K562 (cell line): ENCODE measurements around the gene TIA1. TPM values are rescaled to one million over a fixed set of nuclear protein-coding genes. Genes with fewer than 3 reads are reported as not detected.
A peak's percentile ranks its signal among the peaks of the same experiment; 100 is the strongest.

Source experiments
- ATAC-seq: fragments of 200-7000 bp; cut with Tn5 transposase; 3 replicates; pipeline ENCODE4 v1.9.1; 2020; ENCODE audit warnings: moderate library complexity
- BruUV-seq: library from RNA; stranded (reverse); fragments of 400-500 nt; replicated peaks from 2 replicates; lab custom pipeline; 2021; lab: Mats Ljungman, UMichigan
- CTCF ChIA-PET: fragments of 300-600 bp; formaldehyde crosslinking; extraction: SDS; loops from one replicate; lab custom pipeline; 2021; ENCODE audit warnings: low intra/inter-chr PET ratio; lab: Yijun Ruan, JAX
- POLR2A ChIA-PET: fragments of 300-600, 350-650 bp; sonication (Branson Sonifier 250); formaldehyde crosslinking; extraction: SDS; loops from one replicate; lab custom pipeline; 2021; ENCODE audit warnings: antibody characterized with exemption, inconsistent platforms; lab: Yijun Ruan, JAX
- DNase-seq, 4 experiments: peaks; one replicate each; pipeline versions ENCODE4 v3.0.0 to v3.0.0-alpha.2; 2011 to 2018; ENCODE audit warnings: low spot score in 3 of 4, mixed read lengths in 3 of 4; ENCODE audit errors: extremely low read depth in 1 of 4
- FAIRE-seq: peaks from 2 replicates; lab custom pipeline; 2011; peaks lifted over from hg19 to GRCh38; lab: Jason Lieb, UNC
- H2AFZ ChIP-seq: 2 replicates; pipeline ENCODE4 v1.6.0; 2011; ENCODE audit warnings: low read depth, low read length, control low read depth, inconsistent platforms
- H3K27ac ChIP-seq: fragments of 200-600 bp; 3 replicates; pipeline ENCODE4 v1.8.0; 2011; ENCODE audit warnings: low read depth, mild to moderate bottlenecking, control low read depth, inconsistent platforms, low read length, moderate library complexity, mixed read lengths; ENCODE audit errors: extremely low read depth
- H3K27me3 ChIP-seq, 2 experiments: fragments of 300-600 bp in 1 of 2; 2 replicates in 1 of 2; 3 replicates in 1 of 2; pipeline versions ENCODE4 v1.6.0 to v1.8.0; 2011; ENCODE audit warnings: inconsistent platforms in 2 of 2, low read length in 2 of 2, mild to moderate bottlenecking in 1 of 2, mixed read lengths in 1 of 2, moderate library complexity in 1 of 2; ENCODE audit not compliant: control insufficient read depth in 2 of 2, insufficient read depth in 2 of 2
- H3K36me3 ChIP-seq: fragments of 300-600 bp; 3 replicates; pipeline ENCODE4 v1.8.0; 2011; ENCODE audit warnings: mild to moderate bottlenecking, low read length, inconsistent platforms; ENCODE audit not compliant: control insufficient read depth, insufficient read depth
- H3K4me1 ChIP-seq, 2 experiments: fragments of 200-600 bp in 1 of 2; replicated peaks in 1 of 2; 2 replicates in 1 of 2; 3 replicates in 1 of 2; pipeline versions ENCODE4 v1.5.1 to v1.8.0; 2011; ENCODE audit warnings: inconsistent platforms in 2 of 2, low read length in 2 of 2, mild to moderate bottlenecking in 1 of 2, mixed read lengths in 1 of 2, moderate library complexity in 1 of 2; ENCODE audit not compliant: control insufficient read depth in 2 of 2, insufficient read depth in 2 of 2
- H3K4me2 ChIP-seq: 2 replicates; pipeline ENCODE4 v1.6.1; 2011; ENCODE audit warnings: low read length, control low read depth, inconsistent platforms, mixed read lengths; ENCODE audit not compliant: insufficient read depth
- H3K4me3 ChIP-seq: fragments of 200-600 bp; sonication (generic), shearing (Covaris generic); 2 replicates; pipeline ENCODE4 v1.5.1; 2016; ENCODE audit warnings: control low read depth, inconsistent platforms
- H3K79me2 ChIP-seq: fragments of 200-600 bp; 3 replicates; pipeline ENCODE4 v1.8.0; 2011; ENCODE audit warnings: low read length, inconsistent platforms; ENCODE audit not compliant: control insufficient read depth, insufficient read depth
- H3K9ac ChIP-seq, 2 experiments: 2 replicates each; pipeline versions ENCODE4 v1.6.0 to v1.6.1; 2011; ENCODE audit warnings: low read depth in 2 of 2, low read length in 2 of 2, control low read depth in 1 of 2, inconsistent platforms in 1 of 2, mild to moderate bottlenecking in 1 of 2, mixed read lengths in 1 of 2; ENCODE audit not compliant: insufficient read depth in 1 of 2
- H3K9me1 ChIP-seq: one replicate; pipeline ENCODE4 v1.6.0; 2011; ENCODE audit warnings: inconsistent platforms, mild to moderate bottlenecking, low read length, moderate library complexity; ENCODE audit not compliant: control insufficient read depth, insufficient read depth
- H3K9me3 ChIP-seq: replicated peaks from 2 replicates; pipeline ENCODE4 v1.5.1; 2011; ENCODE audit warnings: low read depth, low read length, inconsistent platforms; ENCODE audit not compliant: control insufficient read depth, insufficient read depth
- H4K20me1 ChIP-seq: replicated peaks from 2 replicates; pipeline ENCODE4 v1.6.1; 2011; ENCODE audit warnings: low read length, inconsistent platforms, mixed read lengths; ENCODE audit not compliant: control insufficient read depth, insufficient read depth
- ASH1L ChIP-seq: fragments of 450-650 bp; IDR thresholded peaks from 2 replicates; pipeline ENCODE4 v1.6.1; 2018; ENCODE audit warnings: borderline replicate concordance, mild to moderate bottlenecking, low read depth; ENCODE audit not compliant: partially characterized antibody
- ATF7 ChIP-seq: fragments of 450-650 bp; IDR thresholded peaks from 2 replicates; pipeline ENCODE4 v1.7.1; 2014; ENCODE audit warnings: mild to moderate bottlenecking, moderate library complexity
- C11orf30 ChIP-seq: fragments of 450-650 bp; IDR thresholded peaks from 2 replicates; pipeline ENCODE4 v1.6.1; 2016; ENCODE audit warnings: low read depth, mild to moderate bottlenecking
- FOXJ3 ChIP-seq: sonication (generic); formaldehyde crosslinking; IDR thresholded peaks from 2 replicates; pipeline ENCODE4 v1.4.0; 2020; ENCODE audit warnings: mild to moderate bottlenecking, missing genetic modification reagents
- ILF3 ChIP-seq: fragments of 450-650 bp; IDR thresholded peaks from 2 replicates; pipeline ENCODE4 v1.6.1; 2018; ENCODE audit warnings: antibody characterized with exemption, mild to moderate bottlenecking, moderate library complexity, borderline replicate concordance
- ILK ChIP-seq: fragments of 450-650 bp; IDR thresholded peaks from 2 replicates; pipeline ENCODE4 v1.6.1; 2016; ENCODE audit warnings: missing genetic modification characterization, low read depth, mild to moderate bottlenecking, missing compliant biosample characterization, moderate library complexity, borderline replicate concordance
- KDM4B ChIP-seq, 2 experiments: fragments of 450-650 bp in 1 of 2; sonication (generic) in 1 of 2; IDR thresholded peaks; 2 replicates each; pipeline ENCODE4 v1.6.1; 2016 to 2017; ENCODE audit warnings: borderline replicate concordance in 2 of 2, antibody characterized with exemption in 1 of 2, low read depth in 1 of 2, mild to moderate bottlenecking in 1 of 2
- MAFF ChIP-seq: IDR thresholded peaks from 2 replicates; pipeline ENCODE4 v1.6.1; 2012; ENCODE audit warnings: low read length, improper control_type of control experiment
- MAFG ChIP-seq: fragments of 450-650 bp; conservative IDR thresholded peaks from 2 replicates; pipeline ENCODE4 v1.6.1; 2016; ENCODE audit warnings: missing genetic modification characterization, missing compliant biosample characterization
- MLLT1 ChIP-seq, 2 experiments: fragments of 450-650 bp; IDR thresholded peaks; 2 replicates each; pipeline ENCODE4 v1.6.1; 2016
- NONO ChIP-seq, 2 experiments: fragments of 200-400 bp in 1 of 2; fragments of 450-650 bp in 1 of 2; formaldehyde crosslinking in 1 of 2; IDR thresholded peaks; 2 replicates each; pipeline ENCODE4 v1.6.1; 2017; ENCODE audit warnings: low read depth in 2 of 2, mild to moderate bottlenecking in 2 of 2, moderate library complexity in 2 of 2, low read length in 1 of 2
- PHB2 ChIP-seq: fragments of 450-650 bp; IDR thresholded peaks from 2 replicates; pipeline ENCODE4 v1.6.1; 2017; ENCODE audit warnings: low read depth
- TARDBP ChIP-seq: fragments of 450-650 bp; IDR thresholded peaks from 2 replicates; pipeline ENCODE4 v1.6.1; 2016
- ZNF316 ChIP-seq: fragments of 450-650 bp; IDR thresholded peaks from 2 replicates; pipeline ENCODE4 v1.6.1; 2016
- ZNF609 ChIP-seq: sonication (generic); formaldehyde crosslinking; IDR thresholded peaks from 2 replicates; pipeline ENCODE4 v1.8.1; 2023; ENCODE audit warnings: missing genetic modification reagents, mild to moderate bottlenecking, borderline replicate concordance
- WGBS: fragments of 100-300 bp; shearing (Covaris generic); methylation state at CpG from one replicate; pipeline ENCODE4 v1.1.6; 2016; ENCODE audit warnings: low coverage, mixed read lengths; ENCODE audit not compliant: insufficient coverage; ENCODE audit errors: missing lambda C conversion rate; 5-methylcytosine and 5-hydroxymethylcytosine counted together
- in situ Hi-C: fragments of 300-500 bp; cut with MboI; formaldehyde crosslinking; loops from 4 replicates; pipeline ENCODE4 v1.15.0; 2018; ENCODE audit warnings: inconsistent platforms, mixed read lengths
- intact Hi-C: fragments of 100-400 bp; cut with micrococcal nuclease; formaldehyde crosslinking; loops from 2 replicates; pipeline ENCODE4 v1.14.2; 2022
- polyA plus RNA-seq, 8 experiments: library from polyadenylated mRNA; depleted of rRNA in 4 of 8; stranded (reverse) in 5 of 8; unstranded in 3 of 8; fragments of >200 nt; fragmentation: Nextera tagmentation in 2 of 8; fragmentation: Illumina TruSeq in 1 of 8; extraction: Ambion mirVana in 2 of 8; extraction: Trizol in 1 of 8; gene quantifications; 2 replicates each; pipeline versions ENCODE4 v1.2.1 to v1.2.3, GENCODE V29; 2011 to 2014; ENCODE audit warnings: inconsistent platforms in 1 of 8, missing spikeins in 1 of 8
- total RNA-seq, 7 experiments: library from RNA; depleted of rRNA in 6 of 7; stranded (reverse); fragments of >200 nt in 6 of 7; fragmentation: Illumina TruSeq in 2 of 7; extraction: Trizol in 2 of 7; gene quantifications; 2 replicates each; pipeline versions ENCODE4 v1.2.1 to v1.2.3, GENCODE V29; 2011 to 2021; ENCODE audit warnings: low replicate concordance in 1 of 7

Gene TIA1
- total and polyA plus RNA-seq, 9 of the 15 experiments (the other 6 are each of a cell fraction or from before 2014, with no cell fraction given): 25.3 to 129 (median 79.6) TPM

DNA sequence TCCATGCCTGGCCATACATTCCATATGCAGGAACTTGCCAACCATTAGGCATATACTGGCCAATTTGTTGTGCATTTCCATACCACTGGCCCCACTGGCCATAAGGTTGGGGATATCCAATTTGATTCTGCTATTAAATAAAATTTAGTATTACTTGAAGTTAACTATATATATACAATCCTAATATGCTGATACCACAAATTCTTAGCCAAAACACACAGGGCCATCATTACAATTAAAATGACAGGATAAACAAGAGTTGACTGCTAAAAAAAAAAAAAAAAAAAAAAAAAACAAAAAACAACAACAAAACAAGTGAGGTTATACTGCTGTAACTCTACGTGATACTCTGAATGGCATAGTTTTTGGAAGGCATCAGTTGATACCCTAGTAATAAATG is 34.1 kb downstream of the TIA1 start:
- ChIA-PET CTCF (interaction anchor here (0.7 kb wide), 1 partner anchor 398 kb away, joined by 3 read pairs; no protein-coding TSS in a partner anchor), POLR2A (interaction anchor here (1.6 to 1.9 kb wide), 2 partner anchors 23 to 70 kb away, joined by 5 to 7 read pairs; partner anchors contain the start of gene C2orf42)
- no peak overlapping the region for H3K9ac ChIP-seq
- no peaks in the 10 kb centered on the region for H3K9me3 ChIP-seq
- peaks cover 93% of the 10 kb centered on the region for H3K36me3 ChIP-seq
- no peak overlapping the region for H3K4me3 ChIP-seq
- 100% methylated on average over 1 of the region's 1 CpG for WGBS
- in situ Hi-C loops (no loop called here), intact Hi-C loops (no loop called here)
- no peaks in the 10 kb centered on the region for H3K79me2 ChIP-seq
- no peak for DNase-seq
- H3K4me2 ChIP-seq: no peak overlapping the region
- H2AFZ ChIP-seq: no peak overlapping the region
- H3K9me1 ChIP-seq: no peaks in the 10 kb centered on the region
- FAIRE-seq: no peak
- no peaks in the 10 kb centered on the region for H3K4me1 ChIP-seq
- BruUV-seq: no TSS peak
- H3K27ac ChIP-seq: no peak overlapping the region
- no peak for ATAC-seq
- H3K27me3 ChIP-seq: no peaks in the 10 kb centered on the region
- H4K20me1 ChIP-seq: no peaks in the 10 kb centered on the region
- TF ChIP-seq ZNF316: peak; percentile 92
- TF ChIP-seq MLLT1 (IDR thresholded peaks at IDR 0.05): no peak
- no peak for TF ChIP-seq ATF7
- TF ChIP-seq NONO (IDR thresholded peaks at IDR 0.05; ENCODE audit: low read depth in 2 of 2, low read length in 1 of 2): no peak
- TF ChIP-seq FOXJ3: no peak
- TF ChIP-seq KDM4B (IDR thresholded peaks at IDR 0.05; ENCODE audit: borderline replicate concordance in 2 of 2, low read depth in 1 of 2): no peak
- no peak for TF ChIP-seq ILF3
- TF ChIP-seq TARDBP: no peak
- no peak for TF ChIP-seq ILK (tag)
- peak; percentile 37; the same call in 1 of the 2 replicates for TF ChIP-seq MAFF
- no peak for TF ChIP-seq PHB2
- TF ChIP-seq C11orf30: peak; percentile 74
- TF ChIP-seq MAFG (tag): peak; percentile 45
- TF ChIP-seq ASH1L: no peak
- TF ChIP-seq ZNF609: no peak
